Chondrocyte (in vitro differentiated cells): ENCODE measurements around the gene DEAF1. TPM values are rescaled to one million over a fixed set of nuclear protein-coding genes. Genes with fewer than 3 reads are reported as not detected.

ENCODE experiments used
- DNase-seq: peaks from one replicate; pipeline ENCODE4 v3.0.0; 2021; ENCODE audit warnings: mixed read lengths, low spot score
- H3K27ac Mint-ChIP-seq: one replicate; pipeline ENCODE4 v1.8.0; 2021; ENCODE audit warnings: mild to moderate bottlenecking, moderate library complexity, mixed read lengths; ENCODE audit not compliant: unreplicated experiment
- H3K27me3 Mint-ChIP-seq: 2 replicates; pipeline ENCODE4 v1.8.0; 2021; ENCODE audit warnings: low read depth, mixed read lengths
- H3K36me3 Mint-ChIP-seq: 2 replicates; pipeline ENCODE4 v1.8.0; 2021; ENCODE audit warnings: low read depth, mixed read lengths
- H3K4me1 Mint-ChIP-seq: 2 replicates; pipeline ENCODE4 v1.8.0; 2021; ENCODE audit warnings: low read depth, mild to moderate bottlenecking, mixed read lengths
- H3K4me3 Mint-ChIP-seq: one replicate; pipeline ENCODE4 v1.8.0; 2021; ENCODE audit warnings: mild to moderate bottlenecking, moderate library complexity, mixed read lengths; ENCODE audit not compliant: unreplicated experiment
- H3K9me3 Mint-ChIP-seq: 2 replicates; pipeline ENCODE4 v1.8.0; 2021; ENCODE audit warnings: low read depth, mixed read lengths
- total RNA-seq: library from RNA; stranded (reverse); gene quantifications from 3 replicates; pipeline ENCODE4 v1.2.1, GENCODE V29; 2021
- TF ChIP-seq, protein P1 (sequence below): fragments of 200-600 bp; sonication (generic); IDR thresholded peaks from 2 replicates; pipeline ENCODE4 v1.5.0; 2021; ENCODE audit warnings: antibody characterized with exemption, mild to moderate bottlenecking, moderate library complexity

DEAF1 gene
- total RNA-seq, 1 donor from 2014 or later = 67.6 TPM

DNA sequence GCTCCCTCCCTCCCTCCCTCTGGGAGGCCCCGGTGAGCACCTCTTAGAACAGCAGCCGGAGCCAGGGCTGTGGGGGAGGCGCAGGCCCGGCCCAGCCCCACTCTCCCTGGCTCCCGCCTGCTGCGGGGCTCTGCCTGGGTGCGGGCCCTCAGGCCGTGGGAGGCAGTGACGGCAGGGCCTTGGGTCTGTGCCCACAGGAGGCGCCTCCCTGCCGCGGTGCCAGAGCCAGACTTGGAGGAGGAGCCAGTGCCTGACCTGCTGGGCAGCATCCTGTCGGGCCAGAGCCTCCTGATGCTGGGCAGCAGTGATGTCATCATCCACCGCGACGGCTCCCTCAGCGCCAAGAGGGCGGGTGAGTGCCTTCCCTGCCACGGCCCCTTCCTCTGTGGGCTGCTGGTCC, 88.8 kb downstream of the DEAF1 start:
- TF ChIP-seq, protein P1, sequence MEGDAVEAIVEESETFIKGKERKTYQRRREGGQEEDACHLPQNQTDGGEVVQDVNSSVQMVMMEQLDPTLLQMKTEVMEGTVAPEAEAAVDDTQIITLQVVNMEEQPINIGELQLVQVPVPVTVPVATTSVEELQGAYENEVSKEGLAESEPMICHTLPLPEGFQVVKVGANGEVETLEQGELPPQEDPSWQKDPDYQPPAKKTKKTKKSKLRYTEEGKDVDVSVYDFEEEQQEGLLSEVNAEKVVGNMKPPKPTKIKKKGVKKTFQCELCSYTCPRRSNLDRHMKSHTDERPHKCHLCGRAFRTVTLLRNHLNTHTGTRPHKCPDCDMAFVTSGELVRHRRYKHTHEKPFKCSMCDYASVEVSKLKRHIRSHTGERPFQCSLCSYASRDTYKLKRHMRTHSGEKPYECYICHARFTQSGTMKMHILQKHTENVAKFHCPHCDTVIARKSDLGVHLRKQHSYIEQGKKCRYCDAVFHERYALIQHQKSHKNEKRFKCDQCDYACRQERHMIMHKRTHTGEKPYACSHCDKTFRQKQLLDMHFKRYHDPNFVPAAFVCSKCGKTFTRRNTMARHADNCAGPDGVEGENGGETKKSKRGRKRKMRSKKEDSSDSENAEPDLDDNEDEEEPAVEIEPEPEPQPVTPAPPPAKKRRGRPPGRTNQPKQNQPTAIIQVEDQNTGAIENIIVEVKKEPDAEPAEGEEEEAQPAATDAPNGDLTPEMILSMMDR = no peak
- Mint-ChIP-seq H3K27ac (no peak overlapping the region), H3K27me3 (no peaks in the 10 kb centered on the region), H3K36me3 (peaks cover 31% of the 10 kb centered on the region), H3K9me3 (no peaks in the 10 kb centered on the region), H3K4me1 (no peaks in the 10 kb centered on the region), H3K4me3 (no peak overlapping the region)
- DNase-seq = peak; percentile 93

- H3K4me3 Mint-ChIP-seq = no peak overlapping the region
- no peaks in the 10 kb centered on the region for H3K9me3 Mint-ChIP-seq
- H3K27ac Mint-ChIP-seq = no peak overlapping the region
- TF ChIP-seq, protein P1 = no peak
- peak; percentile 86 for DNase-seq
- peaks cover 28% of the 10 kb centered on the region for H3K36me3 Mint-ChIP-seq
- H3K27me3 Mint-ChIP-seq = no peaks in the 10 kb centered on the region
- H3K4me1 Mint-ChIP-seq = no peaks in the 10 kb centered on the region
Measured at GRCh38 chr11:605286-606129, 89.5 kb downstream of the DEAF1 start.

- Mint-ChIP-seq H3K4me1 (no peaks in the 10 kb centered on the region), H3K36me3 (peaks cover 31% of the 10 kb centered on the region), H3K9me3 (no peaks in the 10 kb centered on the region), H3K27me3 (no peaks in the 10 kb centered on the region), H3K27ac (no peak overlapping the region), H3K4me3 (no peak overlapping the region)
- no peak for DNase-seq
- TF ChIP-seq, protein P1 = no peak
Measured at GRCh38 chr11:603154-603553, 91.9 kb downstream of the DEAF1 start.

- Mint-ChIP-seq H3K9me3 (no peaks in the 10 kb centered on the region), H3K27ac (no peak overlapping the region), H3K36me3 (peaks cover 32% of the 10 kb centered on the region), H3K27me3 (no peaks in the 10 kb centered on the region), H3K4me3 (no peak overlapping the region), H3K4me1 (no peaks in the 10 kb centered on the region)
- TF ChIP-seq, protein P1 = no peak
- DNase-seq = no peak
Measured at GRCh38 chr11:601573-602245, 93.3 kb downstream of the DEAF1 start.

- no peaks in the 10 kb centered on the region for H3K9me3 Mint-ChIP-seq
- no peak overlapping the region for H3K27ac Mint-ChIP-seq
- H3K36me3 Mint-ChIP-seq = peaks cover 31% of the 10 kb centered on the region
- DNase-seq = no peak
- TF ChIP-seq, protein P1 = no peak
- no peaks in the 10 kb centered on the region for H3K4me1 Mint-ChIP-seq
- H3K27me3 Mint-ChIP-seq = no peaks in the 10 kb centered on the region
- no peak overlapping the region for H3K4me3 Mint-ChIP-seq
Measured at GRCh38 chr11:598005-598680, 96.9 kb downstream of the DEAF1 start.
